Neural crest cell (in vitro differentiated cells): ENCODE measurements around the gene APOB. TPM values are rescaled to one million over a fixed set of nuclear protein-coding genes. Genes with fewer than 3 reads are reported as not detected.

Experiments
- DNase-seq: peaks from one replicate; pipeline ENCODE4 v3.0.0; 2021; ENCODE audit warnings: low read depth, mixed read lengths, low spot score
- H3K27ac Mint-ChIP-seq: one replicate; pipeline ENCODE4 v1.8.0; 2021; ENCODE audit warnings: mild to moderate bottlenecking, mixed read lengths; ENCODE audit not compliant: unreplicated experiment
- H3K27me3 Mint-ChIP-seq: 2 replicates; pipeline ENCODE4 v1.8.0; 2021; ENCODE audit warnings: low read depth, mild to moderate bottlenecking, mixed read lengths
- H3K36me3 Mint-ChIP-seq: 2 replicates; pipeline ENCODE4 v1.8.0; 2021; ENCODE audit warnings: low read depth, mild to moderate bottlenecking, mixed read lengths
- H3K4me1 Mint-ChIP-seq: 2 replicates; pipeline ENCODE4 v1.8.0; 2021; ENCODE audit warnings: mixed read lengths
- H3K4me3 Mint-ChIP-seq: one replicate; pipeline ENCODE4 v1.8.0; 2021; ENCODE audit warnings: mild to moderate bottlenecking, mixed read lengths
- H3K9me3 Mint-ChIP-seq: 2 replicates; pipeline ENCODE4 v1.8.0; 2021; ENCODE audit warnings: mixed read lengths
- CTCF ChIP-seq: fragments of 200-600 bp; sonication (generic); conservative IDR thresholded peaks from 2 replicates; pipeline ENCODE4 v1.5.0; 2021; ENCODE audit warnings: antibody characterized with exemption, mild to moderate bottlenecking
- total RNA-seq: library from RNA; stranded (reverse); gene quantifications from 2 replicates; pipeline ENCODE4 v1.2.1, GENCODE V29; 2021

Gene APOB
- total RNA-seq, 1 donor from 2014 or later = 0.09 TPM

DNA sequence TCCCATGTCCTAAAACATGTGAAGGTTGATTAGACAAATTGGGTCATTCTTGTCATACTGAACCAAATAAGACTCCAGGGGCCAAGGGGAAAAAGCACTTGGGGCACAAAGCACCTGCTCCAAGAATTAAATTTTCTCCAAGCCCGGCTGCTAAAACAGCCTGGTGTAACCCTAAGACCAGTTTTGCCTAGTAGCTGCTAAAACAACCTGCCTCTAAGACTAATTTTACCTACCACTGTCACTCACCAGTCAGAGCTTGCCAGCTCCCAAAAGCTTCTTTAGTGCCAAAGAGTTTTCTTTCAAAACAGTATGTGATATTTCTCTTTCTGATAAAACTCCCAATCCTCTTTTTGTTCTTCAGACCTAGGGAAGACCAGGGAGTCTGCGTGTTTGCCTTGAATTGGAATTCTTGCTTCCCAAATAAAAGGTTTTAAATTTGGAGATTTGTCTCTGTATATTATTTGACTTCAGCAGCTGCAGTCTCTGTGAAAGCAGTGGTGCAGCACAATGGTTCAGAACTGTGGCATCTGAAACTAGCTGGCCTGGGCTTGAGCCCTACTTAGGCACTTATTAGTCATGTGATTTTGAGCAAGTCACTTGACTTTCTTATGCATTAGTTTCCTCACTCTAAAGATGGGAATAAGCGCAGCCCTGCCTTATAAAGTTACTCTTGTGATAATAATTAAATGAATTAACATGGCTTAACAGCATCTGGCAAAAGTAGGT, 16.2 kb upstream of the APOB start:
- H3K4me3 Mint-ChIP-seq = no peak overlapping the region
- DNase-seq = no peak
- H3K4me1 Mint-ChIP-seq = no peaks in the 10 kb centered on the region
- TF ChIP-seq CTCF = no peak
- peaks cover 23% of the 10 kb centered on the region for H3K27me3 Mint-ChIP-seq
- H3K27ac Mint-ChIP-seq = no peak overlapping the region
- no peaks in the 10 kb centered on the region for H3K36me3 Mint-ChIP-seq
- peaks cover 2% of the 10 kb centered on the region for H3K9me3 Mint-ChIP-seq

GRCh38 chr2:21057097-21057496, 13.2 kb upstream of the APOB start:
- DNase-seq = no peak
- no peaks in the 10 kb centered on the region for H3K4me1 Mint-ChIP-seq
- no peak for TF ChIP-seq CTCF
- H3K4me3 Mint-ChIP-seq = no peak overlapping the region
- peaks cover 2% of the 10 kb centered on the region for H3K9me3 Mint-ChIP-seq
- peaks cover 27% of the 10 kb centered on the region for H3K27me3 Mint-ChIP-seq
- no peaks in the 10 kb centered on the region for H3K36me3 Mint-ChIP-seq
- H3K27ac Mint-ChIP-seq = no peak overlapping the region

GRCh38 chr2:21055879-21056790, 12.3 kb upstream of the APOB start:
- no peak for DNase-seq
- Mint-ChIP-seq H3K4me1 (no peaks in the 10 kb centered on the region), H3K36me3 (no peaks in the 10 kb centered on the region), H3K27me3 (peaks cover 25% of the 10 kb centered on the region), H3K27ac (no peak overlapping the region), H3K9me3 (peaks cover 2% of the 10 kb centered on the region), H3K4me3 (no peak overlapping the region)
- no peak for TF ChIP-seq CTCF

GRCh38 chr2:21055451-21055850, 11.6 kb upstream of the APOB start:
- Mint-ChIP-seq H3K27me3 (peaks cover 21% of the 10 kb centered on the region), H3K9me3 (peaks cover 2% of the 10 kb centered on the region), H3K27ac (no peak overlapping the region), H3K4me1 (no peaks in the 10 kb centered on the region), H3K36me3 (no peaks in the 10 kb centered on the region), H3K4me3 (no peak overlapping the region)
- no peak for TF ChIP-seq CTCF
- no peak for DNase-seq

DNA sequence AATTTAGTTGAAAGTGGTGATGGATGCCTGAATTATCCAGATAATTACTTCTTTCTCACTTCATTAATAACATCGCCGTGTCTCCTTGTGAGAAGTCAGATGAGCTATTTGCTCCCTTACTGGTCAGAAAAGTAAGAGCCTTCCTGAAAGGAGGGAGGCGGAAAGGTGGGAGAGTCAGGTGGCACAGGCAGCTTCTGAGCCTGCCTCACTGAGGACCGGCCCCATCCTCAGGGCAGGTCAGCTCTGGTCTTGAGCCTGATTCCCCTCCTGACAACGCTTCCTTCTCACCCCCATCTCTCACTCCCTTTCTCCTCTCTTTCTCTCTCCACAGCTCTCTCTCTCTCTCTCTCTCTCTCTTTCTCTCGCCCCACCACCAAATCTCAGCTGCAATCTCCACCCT, 10.1 kb upstream of the APOB start:
- no peak for DNase-seq
- H3K27me3 Mint-ChIP-seq = peaks cover 12% of the 10 kb centered on the region
- TF ChIP-seq CTCF = no peak
- H3K27ac Mint-ChIP-seq = no peak overlapping the region
- no peaks in the 10 kb centered on the region for H3K4me1 Mint-ChIP-seq
- no peaks in the 10 kb centered on the region for H3K36me3 Mint-ChIP-seq
- H3K4me3 Mint-ChIP-seq = no peak overlapping the region
- peaks cover 2% of the 10 kb centered on the region for H3K9me3 Mint-ChIP-seq
